Type B pancreatic cell (in vitro differentiated cells): Measurements from ENCODE around the gene FCER1G. TPM values are rescaled to one million over a fixed set of nuclear protein-coding genes. Genes with fewer than 3 reads are reported as not detected.

Source experiments
- DNase-seq: peaks from one replicate; pipeline ENCODE4 v3.0.0; 2021; ENCODE audit warnings: mixed read lengths; ENCODE audit not compliant: unreplicated experiment; ENCODE audit errors: extremely low spot score
- H3K27ac Mint-ChIP-seq: 2 replicates; pipeline ENCODE4 v1.8.0; 2021; ENCODE audit warnings: mild to moderate bottlenecking, mixed read lengths
- H3K27me3 Mint-ChIP-seq: 2 replicates; pipeline ENCODE4 v1.8.0; 2021; ENCODE audit warnings: mixed read lengths
- H3K36me3 Mint-ChIP-seq: 2 replicates; pipeline ENCODE4 v1.8.0; 2021; ENCODE audit warnings: mixed read lengths
- H3K4me1 Mint-ChIP-seq: one replicate; pipeline ENCODE4 v1.8.0; 2021; ENCODE audit warnings: mixed read lengths; ENCODE audit not compliant: unreplicated experiment
- H3K4me3 Mint-ChIP-seq: 2 replicates; pipeline ENCODE4 v1.8.0; 2021; ENCODE audit warnings: mild to moderate bottlenecking, mixed read lengths
- H3K9me3 Mint-ChIP-seq: 2 replicates; pipeline ENCODE4 v1.8.0; 2021; ENCODE audit warnings: mixed read lengths
- CTCF ChIP-seq: fragments of 200-600 bp; sonication (generic); conservative IDR thresholded peaks from 2 replicates; pipeline ENCODE4 v1.5.0; 2021; ENCODE audit warnings: antibody characterized with exemption, mild to moderate bottlenecking
- total RNA-seq: library from RNA; stranded (reverse); gene quantifications from 2 replicates; pipeline ENCODE4 v1.2.1, GENCODE V29; 2021; ENCODE audit warnings: low replicate concordance

FCER1G gene
- total RNA-seq, 1 donor from 2014 or later = 0.80 TPM

GRCh38 chr1:161217831-161218230 is 2.7 kb downstream of the FCER1G start:
- no peak for DNase-seq
- no peaks in the 10 kb centered on the region for H3K27me3 Mint-ChIP-seq
- no peaks in the 10 kb centered on the region for H3K9me3 Mint-ChIP-seq
- peaks cover 20% of the 10 kb centered on the region for H3K36me3 Mint-ChIP-seq
- H3K4me3 Mint-ChIP-seq = no peak overlapping the region
- H3K27ac Mint-ChIP-seq = no peak overlapping the region
- TF ChIP-seq CTCF = no peak
- peaks cover 9% of the 10 kb centered on the region for H3K4me1 Mint-ChIP-seq

- no peak for DNase-seq
- Mint-ChIP-seq H3K27me3 (peaks cover 2% of the 10 kb centered on the region), H3K9me3 (no peaks in the 10 kb centered on the region), H3K36me3 (peaks cover 15% of the 10 kb centered on the region), H3K4me1 (peaks cover 9% of the 10 kb centered on the region), H3K27ac (no peak overlapping the region), H3K4me3 (no peak overlapping the region)
- TF ChIP-seq CTCF = no peak
These were observed 3.4 kb downstream of the FCER1G start for GRCh38 chr1:161218301-161219077.

GRCh38 chr1:161219078-161219892 is 4.2 kb downstream of the FCER1G start:
- H3K9me3 Mint-ChIP-seq = no peaks in the 10 kb centered on the region
- no peak overlapping the region for H3K27ac Mint-ChIP-seq
- no peak for TF ChIP-seq CTCF
- peaks cover 5% of the 10 kb centered on the region for H3K27me3 Mint-ChIP-seq
- peaks cover 9% of the 10 kb centered on the region for H3K4me1 Mint-ChIP-seq
- no peak for DNase-seq
- H3K4me3 Mint-ChIP-seq = no peak overlapping the region
- peaks cover 7% of the 10 kb centered on the region for H3K36me3 Mint-ChIP-seq

GRCh38 chr1:161220002-161220401 is 4.9 kb downstream of the FCER1G start:
- peaks cover 3% of the 10 kb centered on the region for H3K36me3 Mint-ChIP-seq
- no peak for DNase-seq
- H3K27ac Mint-ChIP-seq = no peak overlapping the region
- no peak overlapping the region for H3K4me3 Mint-ChIP-seq
- no peak for TF ChIP-seq CTCF
- no peaks in the 10 kb centered on the region for H3K9me3 Mint-ChIP-seq
- peaks cover 9% of the 10 kb centered on the region for H3K4me1 Mint-ChIP-seq
- H3K27me3 Mint-ChIP-seq = peaks cover 5% of the 10 kb centered on the region

- no peak for TF ChIP-seq CTCF
- no peak overlapping the region for H3K4me3 Mint-ChIP-seq
- H3K4me1 Mint-ChIP-seq = peaks cover 17% of the 10 kb centered on the region
- no peaks in the 10 kb centered on the region for H3K9me3 Mint-ChIP-seq
- peaks cover 5% of the 10 kb centered on the region for H3K27me3 Mint-ChIP-seq
- no peak overlapping the region for H3K27ac Mint-ChIP-seq
- no peak for DNase-seq
- H3K36me3 Mint-ChIP-seq = peaks cover under 1% of the 10 kb centered on the region
These were observed 7.3 kb downstream of the FCER1G start for GRCh38 chr1:161222175-161223019.
